ENCODE results near the gene NAALADL2.
"Not testable (repeated sequence)": the region's sequence is repeated elsewhere in the genome, so short reads cannot be mapped to it uniquely, and the experiment has no call there.

GRCh38 chr3:175614107-175614506 lies 755.0 kb downstream of the NAALADL2 start:
- TF ChIP-seq CTCF (conservative IDR thresholded peaks at IDR 0.05 in 1 of 2, IDR thresholded peaks at IDR 0.05 in 1 of 2; ENCODE audit: low read depth in 1 of 2, low read length in 2 of 2); EZH2 (IDR thresholded peaks at IDR 0.05; ENCODE audit: low read length, missing control alignments): not testable (repeated sequence)
